HG03439 (cell line): ENCODE data around the gene AMH.
"Not testable (repeated sequence)": the region's sequence is repeated elsewhere in the genome, so short reads cannot be mapped to it uniquely, and the experiment has no call there.

ENCODE experiments used
- ATAC-seq: cut with Tn5 transposase; IDR thresholded peaks from one replicate; pipeline ENCODE4 v1.9.1; 2021; ENCODE audit warnings: mild to moderate bottlenecking, moderate library complexity; ENCODE audit not compliant: unreplicated experiment

Gene AMH

DNA sequence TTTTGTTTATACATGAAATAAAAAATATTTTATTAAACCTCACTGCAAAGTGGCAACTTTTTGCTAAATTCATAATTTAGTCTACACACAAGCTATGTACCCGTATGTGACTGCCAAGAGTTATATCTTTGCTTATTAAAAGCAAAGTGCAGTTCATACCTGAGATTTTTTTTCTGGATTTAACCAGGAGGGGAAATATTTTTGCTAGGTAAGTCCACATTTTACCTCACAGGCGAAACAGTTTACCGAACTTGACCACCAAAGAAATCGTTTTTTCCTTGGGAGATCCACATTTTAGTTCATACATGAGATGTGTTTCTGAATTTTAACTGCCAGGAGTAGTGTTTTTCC, 19.3 kb downstream of the AMH start:
- ATAC-seq: no peak

DNA sequence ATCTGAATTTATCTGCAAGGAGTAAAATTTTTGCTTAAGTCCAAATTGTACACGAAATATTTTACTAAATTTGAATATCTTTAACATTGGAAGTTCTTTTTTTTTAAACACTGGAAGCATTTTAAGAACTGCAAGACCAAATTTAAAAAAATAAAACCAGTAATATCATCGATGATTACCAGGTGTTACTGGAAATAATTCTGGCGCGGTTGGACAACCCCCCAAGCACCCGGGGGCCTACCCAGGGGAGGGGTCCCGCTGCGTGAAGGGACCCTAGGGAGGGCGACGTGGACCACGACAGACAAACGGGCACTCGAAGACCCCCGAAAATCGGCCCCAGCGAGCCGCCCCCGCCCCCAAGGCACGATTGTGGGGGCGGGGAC, 19.7 kb downstream of the AMH start:
- no peak for ATAC-seq

DNA sequence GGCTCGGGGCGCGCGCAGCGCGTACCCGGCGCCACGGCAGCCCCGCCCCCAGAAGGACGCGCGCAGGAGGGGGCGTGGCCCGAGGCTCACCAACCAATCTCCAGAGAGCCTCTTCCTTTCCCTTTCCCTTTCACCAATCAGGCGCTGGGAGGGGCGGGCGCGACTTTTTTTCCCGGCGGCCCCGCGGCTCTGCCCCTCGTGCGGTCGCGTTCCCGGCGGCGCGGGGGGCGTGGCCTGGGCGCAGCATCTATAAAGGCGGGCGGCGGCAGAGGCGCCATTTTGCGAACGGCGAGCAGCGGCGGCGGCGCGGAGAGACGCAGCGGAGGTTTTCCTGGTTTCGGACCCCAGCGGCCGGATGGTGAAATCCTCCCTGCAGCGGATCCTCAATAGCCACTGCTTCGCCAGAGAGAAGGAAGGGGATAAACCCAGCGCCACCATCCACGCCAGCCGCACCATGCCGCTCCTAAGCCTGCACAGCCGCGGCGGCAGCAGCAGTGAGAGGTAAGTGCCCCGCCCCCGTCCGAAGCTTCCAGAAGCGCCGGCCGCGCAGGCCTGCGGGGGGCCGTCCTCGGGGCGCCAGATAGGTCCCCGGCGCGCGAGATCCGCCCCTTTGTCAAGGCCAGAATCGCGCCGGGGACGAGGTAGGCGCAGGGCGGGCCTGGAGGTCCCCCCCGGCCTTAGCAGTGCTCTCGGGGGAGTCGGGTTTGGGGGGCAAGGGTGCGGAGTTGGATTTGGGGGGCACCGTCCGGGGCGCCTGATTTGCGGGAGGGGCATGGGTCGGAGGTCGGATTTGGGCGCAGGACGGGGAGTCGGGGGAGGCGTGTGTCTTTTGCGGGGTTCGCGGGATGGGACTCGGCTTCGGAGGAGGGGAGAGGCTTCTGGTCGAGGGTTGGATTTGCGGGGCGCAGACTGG, 20.4 kb downstream of the AMH start:
- ATAC-seq: peak; percentile 52

DNA sequence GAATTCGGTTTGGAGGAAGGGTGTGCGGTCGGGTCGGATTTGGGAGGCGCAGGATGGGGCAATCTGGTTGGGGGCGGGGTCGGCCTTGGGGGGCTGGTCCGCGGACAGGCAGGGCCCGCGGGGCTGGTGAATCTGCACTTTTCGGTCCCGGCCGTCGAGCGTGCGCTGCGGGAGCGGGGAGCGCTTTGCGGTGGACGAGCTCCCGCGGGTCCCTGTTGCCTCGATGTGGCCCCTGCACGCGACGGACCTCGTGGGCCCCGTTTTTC, 21.0 kb downstream of the AMH start:
- no peak for ATAC-seq

DNA sequence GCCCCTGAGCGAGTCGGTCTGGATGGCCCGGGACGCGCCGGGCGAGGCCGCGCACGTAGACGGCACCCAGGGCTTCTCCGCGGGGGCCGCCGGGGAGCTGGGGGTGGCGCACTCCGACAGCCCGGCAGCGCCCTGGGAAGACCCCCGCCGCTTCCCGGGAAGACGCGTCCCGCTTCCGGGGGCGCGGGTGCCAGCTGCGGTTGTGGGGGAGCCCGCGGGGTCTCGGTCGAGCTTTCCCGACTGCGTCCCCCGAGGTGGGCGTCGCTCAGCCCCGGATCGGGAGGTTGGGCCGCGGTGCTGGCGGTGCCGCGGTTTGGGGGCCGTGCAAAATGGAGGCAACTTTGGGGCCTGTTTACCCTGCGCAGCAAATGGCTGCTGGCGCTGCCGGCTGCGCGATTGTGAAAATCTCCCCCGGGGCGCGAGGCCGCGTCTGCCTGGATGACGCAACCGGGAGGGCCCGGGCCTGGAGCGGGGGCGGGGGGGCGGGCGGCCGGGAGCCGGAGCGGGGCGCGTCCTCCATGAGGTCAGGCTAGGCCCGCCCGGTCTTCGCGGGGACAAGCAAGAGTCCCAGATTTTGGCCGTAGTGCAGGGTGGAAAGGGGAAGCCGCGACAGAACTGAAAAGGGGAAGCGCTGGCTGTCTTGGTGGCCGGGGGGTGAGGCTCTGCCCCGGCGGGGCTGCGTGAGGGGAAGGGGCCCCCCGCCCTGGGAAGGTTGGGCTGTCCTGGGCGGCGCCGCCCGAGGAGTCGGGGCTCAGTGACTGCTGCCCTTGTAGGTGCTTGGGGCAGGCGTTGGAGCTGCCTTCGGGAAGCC, 21.5 kb downstream of the AMH start:
- no peak for ATAC-seq

DNA sequence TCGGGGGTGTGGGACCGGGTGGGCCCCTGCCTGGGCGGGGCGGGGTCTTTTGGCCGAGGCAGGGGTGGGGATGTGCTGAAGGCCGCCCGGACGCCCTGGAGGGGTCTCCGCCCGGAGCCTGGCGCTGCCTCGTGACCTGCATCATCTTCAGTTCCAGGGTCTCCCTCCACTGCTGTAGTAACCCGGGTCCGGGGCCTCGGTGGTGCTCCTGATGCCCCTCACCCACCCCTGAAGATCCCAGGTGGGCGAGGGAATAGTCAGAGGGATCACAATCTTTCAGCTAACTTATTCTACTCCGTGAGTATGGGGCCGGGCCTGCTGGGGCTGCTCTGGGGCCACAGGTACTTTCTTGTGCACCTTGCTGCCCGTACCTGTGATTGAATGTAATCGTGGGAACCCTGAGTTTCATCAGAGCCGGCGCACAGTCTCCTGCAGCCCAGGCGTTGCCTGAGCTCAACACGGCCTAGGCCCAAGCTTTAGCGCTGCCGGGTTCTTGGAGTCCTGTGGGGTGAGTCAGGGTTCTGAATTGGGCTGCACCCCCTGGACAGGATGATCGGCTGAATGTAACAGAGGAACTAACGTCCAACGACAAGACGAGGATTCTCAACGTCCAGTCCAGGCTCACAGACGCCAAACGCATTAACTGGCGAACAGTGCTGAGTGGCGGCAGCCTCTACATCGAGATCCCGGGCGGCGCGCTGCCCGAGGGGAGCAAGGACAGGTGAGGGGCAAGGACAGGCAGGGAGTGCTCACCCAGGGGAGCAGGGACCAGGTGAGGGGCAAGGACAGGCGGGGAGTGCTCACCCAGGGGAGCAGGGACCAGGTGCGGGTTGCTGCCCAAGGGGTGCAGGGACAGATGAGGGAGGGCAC, 22.3 kb downstream of the AMH start:
- ATAC-seq: no peak

DNA sequence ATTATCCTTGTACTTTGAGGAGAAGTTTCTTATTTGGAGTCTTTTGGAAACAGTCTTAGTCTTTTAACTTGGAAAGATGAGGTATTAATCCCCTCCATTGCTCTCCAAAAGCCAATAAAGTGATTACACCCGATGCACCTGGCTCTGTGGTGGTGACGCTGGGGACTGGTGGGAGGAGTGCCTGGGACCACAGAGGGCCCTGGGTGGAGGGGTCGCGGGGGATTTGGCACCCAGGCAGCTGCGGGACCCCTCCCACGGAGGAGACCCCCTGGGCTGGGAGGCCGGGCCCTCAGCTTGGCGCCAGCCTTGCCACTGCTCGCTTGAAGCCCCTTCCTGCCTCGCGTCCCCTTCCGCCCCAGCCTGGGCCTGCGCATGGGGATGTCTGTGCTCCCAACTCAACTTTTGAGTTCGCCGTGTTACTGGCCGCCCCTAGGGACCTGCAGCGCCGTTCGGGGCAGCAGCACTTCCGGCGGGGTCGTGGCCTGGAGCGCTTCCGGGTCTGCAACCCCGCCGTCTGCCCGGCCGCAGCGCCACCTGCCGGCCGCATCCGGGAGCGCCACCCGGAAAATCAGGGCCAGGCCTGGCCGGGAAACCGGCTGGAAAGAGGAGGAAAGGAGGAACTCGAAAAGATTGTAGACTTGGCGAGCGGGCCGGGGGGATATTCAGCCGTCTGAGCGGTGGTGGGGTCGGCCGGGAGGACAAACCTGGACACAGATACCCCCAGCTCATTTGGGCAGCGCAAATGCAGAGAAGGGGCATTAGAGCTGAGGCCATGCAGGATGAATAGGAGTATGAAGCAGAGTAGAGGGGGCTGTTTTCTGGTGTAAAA, 24.4 kb downstream of the AMH start:
- ATAC-seq: no peak

DNA sequence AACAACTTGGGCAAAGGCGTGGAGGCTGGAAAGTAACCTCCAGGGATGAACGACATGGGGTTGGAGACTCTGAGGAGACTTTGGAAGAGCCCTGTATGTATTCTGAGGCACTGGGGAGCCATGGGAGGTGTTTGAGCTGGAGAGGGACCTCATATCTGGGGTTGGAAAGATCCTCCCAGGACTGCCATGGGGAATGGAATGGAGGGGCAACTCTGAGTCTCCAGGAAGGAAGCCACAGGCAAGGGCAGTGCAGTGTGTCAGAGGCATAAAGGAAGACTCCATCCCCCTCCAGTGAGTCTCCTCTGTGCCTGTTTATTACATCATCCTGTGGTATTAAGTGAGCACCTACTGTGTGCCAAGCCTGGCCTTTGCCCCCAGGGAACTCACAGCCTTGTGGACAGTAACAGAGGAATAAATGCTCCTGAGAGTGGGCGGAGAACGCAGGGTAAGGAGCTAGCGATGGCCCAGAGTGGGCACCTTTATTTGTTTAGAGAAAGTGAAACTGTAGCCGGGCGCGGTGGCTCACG, 25.1 kb downstream of the AMH start:
- no peak for ATAC-seq

DNA sequence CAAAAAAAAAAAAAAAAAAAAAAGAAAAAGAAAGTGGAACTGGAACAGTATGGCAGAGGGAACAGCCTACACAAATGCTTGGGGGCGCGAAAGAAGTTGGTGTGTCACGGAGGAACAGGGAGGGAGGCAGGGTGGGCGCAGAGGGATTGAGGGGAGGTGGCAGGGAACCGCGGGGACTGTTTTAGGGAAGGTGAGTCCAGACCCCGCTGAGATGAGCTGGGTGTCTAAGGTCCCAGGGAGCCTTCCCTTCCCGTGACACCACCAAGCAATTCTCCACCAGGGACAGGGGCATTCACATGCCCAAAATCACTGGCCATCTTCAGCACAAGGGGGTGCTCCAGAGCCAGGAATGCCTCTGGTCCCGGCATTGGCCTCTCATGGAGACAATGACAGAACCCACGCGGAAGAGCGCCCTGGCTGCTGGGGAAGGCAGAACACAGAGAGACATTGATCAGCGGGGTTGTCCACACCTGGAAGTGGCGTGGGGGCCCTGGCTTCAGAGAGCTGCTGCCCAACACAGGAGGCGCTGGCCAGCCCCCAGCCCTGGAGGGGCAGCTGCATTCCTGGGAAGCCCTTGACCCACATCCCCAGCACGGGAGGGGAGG, 25.9 kb downstream of the AMH start:
- no peak for ATAC-seq

DNA sequence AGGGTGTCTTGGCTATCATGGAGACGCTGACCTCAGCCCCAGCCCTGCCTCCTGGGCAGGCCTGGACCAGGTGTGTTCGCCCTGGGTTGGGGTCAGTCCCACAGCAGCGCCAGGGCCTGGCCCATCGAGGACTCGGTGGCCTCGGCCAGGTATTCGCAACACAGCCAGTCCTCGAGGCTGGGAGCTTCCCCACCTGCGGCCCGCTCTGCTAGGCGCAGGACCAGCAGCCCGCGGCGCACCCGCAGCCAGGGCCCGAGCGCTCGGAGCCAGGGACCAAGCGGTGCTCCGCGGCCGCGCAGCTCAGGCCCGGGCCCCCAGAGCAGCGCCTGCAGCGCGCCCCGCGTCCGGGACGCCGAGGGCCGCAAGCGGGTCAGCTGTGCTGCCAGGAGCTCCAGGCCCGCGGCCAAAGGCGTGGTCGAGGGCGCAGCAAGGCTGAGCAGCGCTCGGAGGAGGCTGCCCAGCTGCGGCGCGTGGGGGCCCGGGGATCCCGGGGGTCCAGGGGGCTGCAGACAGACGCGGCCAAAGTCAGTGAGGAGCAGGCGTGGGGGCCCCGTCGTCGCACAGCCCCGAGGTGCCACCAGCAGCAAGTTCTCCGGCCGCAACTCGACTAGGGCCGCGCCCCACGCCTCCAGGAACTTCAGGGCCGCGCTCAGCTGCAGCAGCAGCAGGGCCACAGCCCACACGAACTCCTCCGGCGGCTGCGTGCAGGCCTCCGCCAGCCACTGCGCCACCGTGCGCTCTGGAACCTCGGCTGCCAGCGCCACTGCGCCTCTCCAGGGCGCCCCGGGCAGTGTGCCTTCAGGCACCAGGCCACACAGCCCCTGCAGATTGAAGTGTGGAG, 26.7 kb downstream of the AMH start:
- no peak for ATAC-seq

DNA sequence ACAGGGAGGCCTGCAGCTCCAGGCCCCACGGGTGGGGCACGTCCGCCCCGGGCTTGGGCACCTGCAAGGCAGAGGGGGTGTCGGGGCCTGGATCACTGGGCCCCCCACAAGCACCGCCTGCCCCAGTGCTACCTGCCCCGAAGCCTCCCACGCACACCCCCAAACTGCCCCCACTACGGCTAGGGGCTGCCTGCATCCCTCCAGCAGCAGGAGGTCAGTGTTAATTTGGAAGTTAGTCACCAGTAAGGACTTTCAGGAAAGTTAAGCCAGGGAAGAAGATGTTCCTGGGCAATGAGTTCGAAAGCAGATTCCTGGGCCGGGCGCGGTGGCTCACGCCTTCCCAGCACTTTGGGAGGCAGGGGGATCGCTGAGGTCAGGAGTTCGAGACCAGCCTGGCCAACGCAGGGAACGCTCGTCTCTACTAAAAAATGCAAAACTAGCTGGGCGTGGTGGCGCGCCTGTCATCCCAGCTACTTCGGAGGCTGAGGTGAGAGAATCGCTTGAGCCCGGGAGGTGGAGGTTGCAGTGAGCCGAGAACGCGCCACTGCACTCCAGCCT, 27.4 kb downstream of the AMH start:
- no peak for ATAC-seq

DNA sequence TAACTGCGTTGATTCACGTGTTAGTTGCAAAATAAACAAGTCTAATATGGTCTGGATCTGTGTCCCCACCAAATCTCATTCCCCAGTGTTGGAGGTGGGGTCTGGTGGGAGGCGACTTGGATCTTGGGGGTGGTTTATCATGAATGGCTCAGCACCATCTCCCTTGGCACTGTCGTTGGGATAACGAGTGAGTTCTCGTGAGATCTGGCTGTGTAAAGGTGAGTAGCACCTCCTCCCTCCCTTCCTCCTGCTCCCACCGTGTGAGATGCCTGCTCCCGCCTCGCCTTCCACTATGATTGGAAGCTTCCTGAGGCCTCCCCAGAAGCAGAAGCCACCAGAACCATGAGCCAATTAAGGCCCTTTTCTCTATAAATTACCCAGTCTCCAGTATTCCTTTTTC, 28.0 kb downstream of the AMH start:
- no peak for ATAC-seq

DNA sequence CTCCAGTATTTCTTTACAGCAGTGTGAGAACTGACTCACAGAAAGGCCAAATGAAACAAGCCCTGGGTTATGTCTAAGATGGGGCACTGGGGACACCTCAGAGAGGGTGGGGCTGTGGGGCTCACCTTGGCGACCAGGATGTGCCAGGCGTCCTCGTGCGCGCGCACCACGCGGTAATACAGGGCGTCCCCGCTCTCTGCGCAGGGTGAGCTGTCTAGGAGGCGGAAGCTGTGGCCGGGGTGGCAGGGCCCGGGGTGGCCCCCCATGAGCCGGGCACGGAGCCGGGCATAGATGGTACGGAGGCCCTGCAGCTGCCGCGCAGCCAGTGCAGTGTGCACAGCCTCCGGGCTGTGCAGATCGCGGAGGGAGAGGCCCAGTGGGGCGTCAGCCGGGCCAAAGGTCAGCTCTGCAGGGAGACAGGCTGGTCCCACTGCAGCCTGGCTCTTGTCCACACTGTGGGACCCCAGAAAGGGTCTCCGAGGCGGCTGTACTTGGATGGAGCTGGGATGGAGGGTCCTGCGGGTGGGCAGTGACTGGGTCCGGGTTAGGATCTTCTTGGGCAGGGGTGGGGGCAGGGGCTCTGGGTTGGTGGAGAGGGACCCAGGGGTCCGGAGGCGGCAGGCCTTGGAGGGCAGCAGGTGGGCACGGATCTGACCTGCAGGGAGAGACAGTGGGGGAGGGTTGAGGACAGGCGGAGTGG, 29.5 kb downstream of the AMH start:
- no peak for ATAC-seq

DNA sequence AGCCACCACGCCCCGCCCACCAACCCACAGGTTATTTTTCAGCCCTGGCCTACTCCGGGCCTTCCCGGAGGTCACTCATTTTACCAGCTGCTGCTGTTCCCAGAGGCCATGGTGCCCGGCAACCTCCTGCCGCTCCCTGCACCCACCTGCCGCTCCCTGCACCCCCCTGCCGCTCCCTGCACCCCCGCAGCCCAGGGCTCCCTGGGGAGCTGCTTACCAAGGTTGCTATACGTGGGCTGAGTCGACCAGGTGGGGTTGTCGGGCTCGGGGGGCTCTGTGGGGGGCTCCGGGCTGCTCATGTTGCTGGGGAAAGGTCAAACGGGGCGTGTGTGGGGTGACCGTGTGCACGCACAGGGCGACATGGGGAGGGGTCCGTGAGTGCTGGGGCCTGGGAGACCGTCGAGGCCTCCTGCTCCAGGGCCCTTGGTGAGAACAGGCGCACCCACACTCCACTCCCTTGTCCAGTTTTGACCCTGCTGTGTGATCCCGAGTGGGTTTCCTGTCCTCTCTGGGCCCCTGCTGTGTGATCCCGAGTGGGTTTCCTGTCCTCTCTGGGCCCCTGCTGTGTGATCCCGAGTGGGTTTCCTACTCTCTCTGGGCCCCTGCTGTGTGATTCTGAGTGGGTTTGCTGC, 31.6 kb downstream of the AMH start:
- ATAC-seq: no peak

DNA sequence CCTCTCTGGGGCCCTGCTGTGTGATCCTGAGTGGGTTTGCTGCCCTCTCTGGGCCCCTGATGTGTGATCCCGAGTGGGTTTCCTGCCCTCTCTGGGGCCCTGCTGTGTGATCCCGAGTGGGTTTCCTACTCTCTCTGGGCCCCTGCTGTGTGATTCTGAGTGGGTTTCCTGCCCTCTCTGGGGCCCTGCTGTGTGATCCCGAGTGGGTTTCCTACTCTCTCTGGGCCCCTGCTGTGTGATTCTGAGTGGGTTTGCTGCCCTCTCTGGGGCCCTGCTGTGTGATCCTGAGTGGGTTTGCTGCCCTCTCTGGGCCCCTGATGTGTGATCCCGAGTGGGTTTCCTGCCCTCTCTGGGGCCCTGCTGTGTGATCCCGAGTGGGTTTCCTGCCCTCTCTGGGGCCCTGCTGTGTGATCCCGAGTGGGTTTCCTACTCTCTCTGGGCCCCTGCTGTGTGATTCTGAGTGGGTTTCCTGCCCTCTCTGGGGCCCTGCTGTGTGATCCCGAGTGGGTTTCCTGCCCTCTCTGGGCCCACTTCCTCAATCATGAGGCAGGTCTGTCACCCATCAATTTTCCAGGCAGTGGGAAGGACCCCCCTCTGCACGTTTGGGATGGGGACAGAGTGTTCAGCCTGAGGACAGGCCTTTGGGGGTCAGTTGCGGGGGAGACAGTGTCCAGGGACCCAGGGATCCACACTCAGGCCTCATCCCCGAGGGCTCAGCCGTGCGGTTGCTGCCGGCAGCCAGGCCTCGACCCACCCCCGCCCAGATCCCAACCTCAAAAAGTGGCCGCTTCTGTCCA, 32.3 kb downstream of the AMH start:
- ATAC-seq: not testable (repeated sequence)

DNA sequence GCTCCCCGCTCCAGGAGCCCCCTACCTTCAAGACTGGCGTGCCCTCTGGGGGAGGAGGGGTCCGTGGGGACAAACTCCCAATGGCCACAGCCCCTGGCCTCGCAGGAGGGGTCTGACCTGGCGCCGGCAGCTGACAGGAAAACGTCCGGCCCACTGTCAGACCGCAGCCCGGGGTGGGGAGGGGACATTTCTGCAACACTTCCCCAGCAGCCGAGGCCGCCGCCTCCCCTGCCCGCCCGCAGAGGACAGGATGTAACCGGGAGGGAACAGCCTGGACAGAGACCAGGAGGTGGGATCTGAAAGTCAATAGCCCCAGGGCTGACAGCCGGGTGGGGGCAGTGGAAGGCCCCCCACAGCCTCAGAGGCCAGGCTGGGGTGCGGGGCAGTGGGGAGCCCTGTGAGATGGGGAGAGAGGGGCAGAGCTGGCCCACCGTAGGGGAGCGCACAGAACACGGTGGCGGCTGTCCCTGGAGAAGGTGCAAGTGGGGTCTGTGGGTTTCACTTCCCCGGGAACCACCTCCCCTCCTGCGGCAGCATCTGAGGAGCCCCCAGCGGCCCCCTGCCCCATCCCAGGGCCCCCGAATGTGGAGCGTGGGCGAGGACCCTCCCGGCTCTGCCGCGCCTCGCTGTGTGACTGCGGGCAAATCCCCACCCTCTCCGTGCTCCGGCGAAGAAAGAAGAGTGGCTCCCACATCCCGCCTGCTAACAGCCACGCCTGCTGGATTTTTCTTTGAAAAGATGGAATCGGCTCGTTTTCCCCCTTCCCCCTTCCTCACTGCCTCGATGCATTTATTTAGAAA, 33.1 kb downstream of the AMH start, which contains the start of gene PEAK3:
PEAK3 (minus strand) TSS at position 114 of the 800 bp plus-strand sequence. CDS start 1,244 bp downstream, outside the sequence.
- no peak for ATAC-seq
